ENCODE results near the gene FAM136A.

DNA sequence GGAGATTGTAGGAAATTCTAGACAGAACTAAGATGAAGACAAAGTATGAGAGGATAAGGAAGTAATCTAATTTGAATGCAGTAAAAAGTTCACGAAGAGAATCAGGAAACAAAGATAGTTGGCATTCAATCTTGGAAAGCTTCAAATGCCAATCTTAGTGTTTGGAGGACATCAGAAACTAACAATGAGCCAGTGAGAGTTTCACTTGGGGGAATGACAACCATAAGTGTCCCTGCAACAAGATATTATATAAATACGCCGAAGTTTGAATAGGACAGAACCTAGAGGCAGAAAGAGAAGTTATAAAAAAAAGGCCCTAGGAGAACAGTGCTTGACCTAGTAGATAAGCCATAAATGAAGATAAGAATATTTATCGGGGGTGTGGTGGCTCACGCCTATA is 19.4 kb downstream of the FAM136A start:
- TF ChIP-seq SUZ12 (IDR thresholded peaks at IDR 0.05; ENCODE audit: extremely low read depth, insufficient read depth, insufficient read length) (no peak), ZNF274 (IDR thresholded peaks at IDR 0.05; ENCODE audit: low read depth, low read length) (no peak)

Measured in NT2/D1 (cell line).